ENCODE results near the gene EYA2. TPM values are rescaled to one million over a fixed set of nuclear protein-coding genes. Genes with fewer than 3 reads are reported as not detected.
"Not testable (repeated sequence)": the region's sequence is repeated elsewhere in the genome, so short reads cannot be mapped to it uniquely, and the experiment has no call there.

Gene EYA2
- polyA plus RNA-seq, 1 donor (not counting 4 experiments of a cell fraction or from before 2014, with no cell fraction given), result not detected

- H3K4me3 ChIP-seq (ENCODE audit: control insufficient read depth in 2 of 3, extremely low read depth in 1 of 3, insufficient read depth in 2 of 3, low read depth in 1 of 3, low read length in 3 of 3), result no peak overlapping the region
- no peak for FAIRE-seq
- H3K36me3 ChIP-seq (ENCODE audit: control insufficient read depth in 2 of 2, extremely low read depth in 1 of 2, insufficient read depth in 2 of 2, low read length in 2 of 2), result no peaks in the 10 kb centered on the region
- H3K79me2 ChIP-seq (ENCODE audit: control insufficient read depth, insufficient read depth, low read length), result no peaks in the 10 kb centered on the region
- no peak overlapping the region for H3K4me2 ChIP-seq (ENCODE audit: control insufficient read depth, extremely low read depth, insufficient read depth, low read depth, low read length)
- H3K4me1 ChIP-seq (ENCODE audit: control insufficient read depth, extremely low read depth, insufficient read depth, low read length), result peaks cover 8% of the 10 kb centered on the region
- DNase-seq (ENCODE audit: low read depth, low spot score), result no peak
- no peaks in the 10 kb centered on the region for H3K9me3 ChIP-seq (ENCODE audit: control insufficient read depth, low read depth, low read length)
- no peaks in the 10 kb centered on the region for H3K27me3 ChIP-seq (ENCODE audit: control insufficient read depth, extremely low read depth, insufficient read depth, low read length)
- dilution Hi-C loops (cut with MboI; ENCODE audit: extremely low pct_ligation_motif_present, low sequenced_read_pairs), result no loop called here
- H2AFZ ChIP-seq (ENCODE audit: control insufficient read depth, low read length), result no peak overlapping the region
- H4K20me1 ChIP-seq (ENCODE audit: control insufficient read depth, extremely low read depth, insufficient read depth, low read length), result no peaks in the 10 kb centered on the region
- no peak for TF ChIP-seq CTCF (optimal IDR thresholded peaks at IDR 0.05 in 1 of 3, IDR thresholded peaks at IDR 0.05 in 1 of 3, conservative IDR thresholded peaks at IDR 0.05 in 1 of 3; ENCODE audit: extremely low read depth in 1 of 3, insufficient read depth in 2 of 3, low read length in 3 of 3)
- TF ChIP-seq EZH2 (IDR thresholded peaks at IDR 0.05; ENCODE audit: low read length), result no peak
- H3K9ac ChIP-seq (ENCODE audit: control insufficient read depth, extremely low read depth, insufficient read depth, low read length), result no peak overlapping the region
- H3K9me1 ChIP-seq (ENCODE audit: control insufficient read depth, extremely low read depth, insufficient read depth, low read length), result no peaks in the 10 kb centered on the region
- H3K27ac ChIP-seq (ENCODE audit: control insufficient read depth, insufficient read depth, low read length), result no peak overlapping the region
These were observed 65.9 kb downstream of the EYA2 start for GRCh38 chr20:46960536-46960935.

DNA sequence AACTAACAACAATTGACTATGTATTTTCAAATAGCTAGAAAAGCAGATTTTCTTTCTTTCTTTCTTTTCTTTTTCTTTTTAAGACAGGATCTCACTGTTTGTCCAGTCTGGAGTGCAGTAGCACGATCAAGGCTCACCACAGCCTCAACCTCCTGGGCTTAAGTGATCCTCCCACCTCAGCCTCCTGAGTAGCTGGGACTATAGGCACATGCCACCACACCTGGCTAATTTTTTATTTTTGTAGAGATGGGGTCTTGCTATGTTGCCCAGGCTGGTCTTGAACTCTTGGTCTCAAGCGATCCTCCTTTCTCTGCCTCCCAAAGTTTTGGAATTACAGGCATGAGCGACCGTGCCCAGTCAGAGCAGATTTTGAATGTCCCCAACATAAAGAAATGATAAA is 67.3 kb downstream of the EYA2 start:
- H3K9ac ChIP-seq (ENCODE audit: control insufficient read depth, extremely low read depth, insufficient read depth, low read length); H3K4me2 ChIP-seq (ENCODE audit: control insufficient read depth, extremely low read depth, insufficient read depth, low read depth, low read length); H3K9me1 ChIP-seq (ENCODE audit: control insufficient read depth, extremely low read depth, insufficient read depth, low read length); H2AFZ ChIP-seq (ENCODE audit: control insufficient read depth, low read length); H3K79me2 ChIP-seq (ENCODE audit: control insufficient read depth, insufficient read depth, low read length); H4K20me1 ChIP-seq (ENCODE audit: control insufficient read depth, extremely low read depth, insufficient read depth, low read length); H3K27me3 ChIP-seq (ENCODE audit: control insufficient read depth, extremely low read depth, insufficient read depth, low read length); H3K36me3 ChIP-seq (ENCODE audit: control insufficient read depth in 2 of 2, extremely low read depth in 1 of 2, insufficient read depth in 2 of 2, low read length in 2 of 2); H3K27ac ChIP-seq (ENCODE audit: control insufficient read depth, insufficient read depth, low read length); H3K4me1 ChIP-seq (ENCODE audit: control insufficient read depth, extremely low read depth, insufficient read depth, low read length); DNase-seq (ENCODE audit: low read depth, low spot score); dilution Hi-C loops (cut with MboI; ENCODE audit: extremely low pct_ligation_motif_present, low sequenced_read_pairs); H3K9me3 ChIP-seq (ENCODE audit: control insufficient read depth, low read depth, low read length); FAIRE-seq; H3K4me3 ChIP-seq (ENCODE audit: control insufficient read depth in 2 of 3, extremely low read depth in 1 of 3, insufficient read depth in 2 of 3, low read depth in 1 of 3, low read length in 3 of 3): not testable (repeated sequence)

- FAIRE-seq, result no peak
- H3K9me1 ChIP-seq (ENCODE audit: control insufficient read depth, extremely low read depth, insufficient read depth, low read length), result no peaks in the 10 kb centered on the region
- no peaks in the 10 kb centered on the region for H3K79me2 ChIP-seq (ENCODE audit: control insufficient read depth, insufficient read depth, low read length)
- no peaks in the 10 kb centered on the region for H3K27me3 ChIP-seq (ENCODE audit: control insufficient read depth, extremely low read depth, insufficient read depth, low read length)
- H3K9me3 ChIP-seq (ENCODE audit: control insufficient read depth, low read depth, low read length), result no peaks in the 10 kb centered on the region
- dilution Hi-C loops (cut with MboI; ENCODE audit: extremely low pct_ligation_motif_present, low sequenced_read_pairs), result no loop called here
- no peak overlapping the region for H3K9ac ChIP-seq (ENCODE audit: control insufficient read depth, extremely low read depth, insufficient read depth, low read length)
- DNase-seq (ENCODE audit: low read depth, low spot score), result no peak
- H4K20me1 ChIP-seq (ENCODE audit: control insufficient read depth, extremely low read depth, insufficient read depth, low read length), result no peaks in the 10 kb centered on the region
- no peak overlapping the region for H3K27ac ChIP-seq (ENCODE audit: control insufficient read depth, insufficient read depth, low read length)
- TF ChIP-seq EZH2 (IDR thresholded peaks at IDR 0.05; ENCODE audit: low read length), result no peak
- no peak for TF ChIP-seq CTCF (optimal IDR thresholded peaks at IDR 0.05 in 1 of 3, IDR thresholded peaks at IDR 0.05 in 1 of 3, conservative IDR thresholded peaks at IDR 0.05 in 1 of 3; ENCODE audit: extremely low read depth in 1 of 3, insufficient read depth in 2 of 3, low read length in 3 of 3)
- no peak overlapping the region for H3K4me3 ChIP-seq (ENCODE audit: control insufficient read depth in 2 of 3, extremely low read depth in 1 of 3, insufficient read depth in 2 of 3, low read depth in 1 of 3, low read length in 3 of 3)
- peaks cover 8% of the 10 kb centered on the region for H3K4me1 ChIP-seq (ENCODE audit: control insufficient read depth, extremely low read depth, insufficient read depth, low read length)
- no peaks in the 10 kb centered on the region for H3K36me3 ChIP-seq (ENCODE audit: control insufficient read depth in 2 of 2, extremely low read depth in 1 of 2, insufficient read depth in 2 of 2, low read length in 2 of 2)
- no peak overlapping the region for H2AFZ ChIP-seq (ENCODE audit: control insufficient read depth, low read length)
- no peak overlapping the region for H3K4me2 ChIP-seq (ENCODE audit: control insufficient read depth, extremely low read depth, insufficient read depth, low read depth, low read length)
These were observed 68.0 kb downstream of the EYA2 start for GRCh38 chr20:46962452-46963195.
